Chondrocyte (in vitro differentiated cells): ENCODE results near the gene FAM20C. TPM values are rescaled to one million over a fixed set of nuclear protein-coding genes. Genes with fewer than 3 reads are reported as not detected.

Experiments
- DNase-seq: peaks from one replicate; pipeline ENCODE4 v3.0.0; 2021; ENCODE audit warnings: mixed read lengths, low spot score
- H3K27ac Mint-ChIP-seq: one replicate; pipeline ENCODE4 v1.8.0; 2021; ENCODE audit warnings: mild to moderate bottlenecking, moderate library complexity, mixed read lengths; ENCODE audit not compliant: unreplicated experiment
- H3K27me3 Mint-ChIP-seq: 2 replicates; pipeline ENCODE4 v1.8.0; 2021; ENCODE audit warnings: low read depth, mixed read lengths
- H3K36me3 Mint-ChIP-seq: 2 replicates; pipeline ENCODE4 v1.8.0; 2021; ENCODE audit warnings: low read depth, mixed read lengths
- H3K4me1 Mint-ChIP-seq: 2 replicates; pipeline ENCODE4 v1.8.0; 2021; ENCODE audit warnings: low read depth, mild to moderate bottlenecking, mixed read lengths
- H3K4me3 Mint-ChIP-seq: one replicate; pipeline ENCODE4 v1.8.0; 2021; ENCODE audit warnings: mild to moderate bottlenecking, moderate library complexity, mixed read lengths; ENCODE audit not compliant: unreplicated experiment
- H3K9me3 Mint-ChIP-seq: 2 replicates; pipeline ENCODE4 v1.8.0; 2021; ENCODE audit warnings: low read depth, mixed read lengths
- total RNA-seq: library from RNA; stranded (reverse); gene quantifications from 3 replicates; pipeline ENCODE4 v1.2.1, GENCODE V29; 2021
- TF ChIP-seq, protein P1 (sequence below): fragments of 200-600 bp; sonication (generic); IDR thresholded peaks from 2 replicates; pipeline ENCODE4 v1.5.0; 2021; ENCODE audit warnings: antibody characterized with exemption, mild to moderate bottlenecking, moderate library complexity

The FAM20C gene
- total RNA-seq, 1 donor from 2014 or later = 34.4 TPM

DNA sequence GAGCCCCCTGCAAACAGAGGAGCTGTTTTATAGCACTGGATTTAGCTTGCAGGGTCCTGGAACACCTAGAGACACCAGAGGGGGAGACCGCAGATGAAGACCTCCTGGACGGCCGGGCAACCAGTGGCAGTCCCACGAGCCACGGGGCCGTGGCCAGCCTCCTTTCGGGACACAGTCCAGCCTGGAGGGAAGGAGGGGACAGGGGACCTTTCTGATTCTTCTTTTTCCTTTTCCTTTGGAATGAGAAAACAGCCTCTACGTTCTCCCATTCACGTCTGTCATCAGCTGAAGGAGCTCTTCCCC, 35.4 kb upstream of the FAM20C start:
- no peak for DNase-seq
- no peaks in the 10 kb centered on the region for H3K9me3 Mint-ChIP-seq
- TF ChIP-seq, protein P1, sequence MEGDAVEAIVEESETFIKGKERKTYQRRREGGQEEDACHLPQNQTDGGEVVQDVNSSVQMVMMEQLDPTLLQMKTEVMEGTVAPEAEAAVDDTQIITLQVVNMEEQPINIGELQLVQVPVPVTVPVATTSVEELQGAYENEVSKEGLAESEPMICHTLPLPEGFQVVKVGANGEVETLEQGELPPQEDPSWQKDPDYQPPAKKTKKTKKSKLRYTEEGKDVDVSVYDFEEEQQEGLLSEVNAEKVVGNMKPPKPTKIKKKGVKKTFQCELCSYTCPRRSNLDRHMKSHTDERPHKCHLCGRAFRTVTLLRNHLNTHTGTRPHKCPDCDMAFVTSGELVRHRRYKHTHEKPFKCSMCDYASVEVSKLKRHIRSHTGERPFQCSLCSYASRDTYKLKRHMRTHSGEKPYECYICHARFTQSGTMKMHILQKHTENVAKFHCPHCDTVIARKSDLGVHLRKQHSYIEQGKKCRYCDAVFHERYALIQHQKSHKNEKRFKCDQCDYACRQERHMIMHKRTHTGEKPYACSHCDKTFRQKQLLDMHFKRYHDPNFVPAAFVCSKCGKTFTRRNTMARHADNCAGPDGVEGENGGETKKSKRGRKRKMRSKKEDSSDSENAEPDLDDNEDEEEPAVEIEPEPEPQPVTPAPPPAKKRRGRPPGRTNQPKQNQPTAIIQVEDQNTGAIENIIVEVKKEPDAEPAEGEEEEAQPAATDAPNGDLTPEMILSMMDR = no peak
- H3K27me3 Mint-ChIP-seq = peaks cover 3% of the 10 kb centered on the region
- no peak overlapping the region for H3K4me3 Mint-ChIP-seq
- no peak overlapping the region for H3K27ac Mint-ChIP-seq
- no peaks in the 10 kb centered on the region for H3K36me3 Mint-ChIP-seq
- peaks cover 6% of the 10 kb centered on the region for H3K4me1 Mint-ChIP-seq

- TF ChIP-seq, protein P1 = no peak
- Mint-ChIP-seq H3K27me3 (peaks cover 4% of the 10 kb centered on the region), H3K4me3 (no peak overlapping the region), H3K36me3 (no peaks in the 10 kb centered on the region), H3K27ac (no peak overlapping the region), H3K9me3 (no peaks in the 10 kb centered on the region), H3K4me1 (peaks cover 6% of the 10 kb centered on the region)
- no peak for DNase-seq
These were observed 34.4 kb upstream of the FAM20C start for GRCh38 chr7:157771-158625.

GRCh38 chr7:158771-159170, 33.6 kb upstream of the FAM20C start:
- H3K27me3 Mint-ChIP-seq = peaks cover 10% of the 10 kb centered on the region
- no peaks in the 10 kb centered on the region for H3K36me3 Mint-ChIP-seq
- DNase-seq = no peak
- H3K4me1 Mint-ChIP-seq = peaks cover 6% of the 10 kb centered on the region
- TF ChIP-seq, protein P1 = no peak
- no peak overlapping the region for H3K4me3 Mint-ChIP-seq
- H3K9me3 Mint-ChIP-seq = no peaks in the 10 kb centered on the region
- H3K27ac Mint-ChIP-seq = no peak overlapping the region

- H3K9me3 Mint-ChIP-seq = no peaks in the 10 kb centered on the region
- no peaks in the 10 kb centered on the region for H3K36me3 Mint-ChIP-seq
- peak; percentile 75 for DNase-seq
- TF ChIP-seq, protein P1 = no peak
- H3K27me3 Mint-ChIP-seq = peaks cover 11% of the 10 kb centered on the region
- H3K4me3 Mint-ChIP-seq = no peak overlapping the region
- no peak overlapping the region for H3K27ac Mint-ChIP-seq
- H3K4me1 Mint-ChIP-seq = peaks cover 6% of the 10 kb centered on the region
These were observed 32.8 kb upstream of the FAM20C start for GRCh38 chr7:159370-160270.

DNA sequence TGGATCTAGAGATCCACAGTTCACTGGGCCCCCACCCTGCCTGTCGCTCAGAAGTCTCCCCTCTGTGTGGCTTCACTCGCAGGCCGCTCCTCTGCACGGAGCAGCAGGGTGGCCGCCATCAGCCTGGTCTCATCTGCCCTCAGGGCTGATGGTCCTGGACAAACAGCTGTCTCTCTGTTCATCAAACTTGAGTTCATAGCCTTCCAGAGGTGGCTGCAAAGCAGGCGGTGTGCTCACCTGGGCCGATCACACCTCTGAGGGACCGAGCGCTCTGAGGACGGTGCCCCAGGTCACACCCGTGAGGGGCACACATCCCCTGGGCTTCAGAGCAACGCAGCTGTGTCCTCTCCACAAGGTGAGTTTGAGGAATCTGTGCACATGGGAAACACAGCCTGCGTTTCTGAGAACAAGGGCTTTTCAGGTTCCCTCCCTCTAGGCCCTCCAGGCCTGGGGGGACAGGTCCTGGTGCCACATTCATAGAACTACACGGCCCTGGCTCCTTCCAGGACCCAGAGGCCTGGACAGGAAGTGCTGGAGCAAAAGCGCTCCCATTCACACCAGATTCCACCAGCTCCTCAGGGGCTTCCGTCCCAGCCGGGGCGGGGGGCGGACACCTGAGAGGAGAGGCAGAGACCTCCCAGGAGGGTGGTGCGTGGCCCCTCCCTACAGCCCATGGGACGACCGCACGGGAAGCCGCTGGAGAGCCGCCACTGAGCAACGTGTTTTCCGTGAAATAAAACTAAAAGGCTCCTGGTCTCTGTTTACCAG, 31.2 kb upstream of the FAM20C start:
- Mint-ChIP-seq H3K36me3 (no peaks in the 10 kb centered on the region), H3K27ac (no peak overlapping the region), H3K4me1 (peaks cover under 1% of the 10 kb centered on the region), H3K9me3 (no peaks in the 10 kb centered on the region), H3K27me3 (peaks cover 11% of the 10 kb centered on the region), H3K4me3 (no peak overlapping the region)
- TF ChIP-seq, protein P1 = no peak
- DNase-seq = peak; percentile 59
